ENCODE data around the gene SERPINA3. TPM values are rescaled to one million over a fixed set of nuclear protein-coding genes. Genes with fewer than 3 reads are reported as not detected.

SERPINA3 gene
- total RNA-seq, 2 donors from 2014 or later, result 352 to 505 TPM

DNA sequence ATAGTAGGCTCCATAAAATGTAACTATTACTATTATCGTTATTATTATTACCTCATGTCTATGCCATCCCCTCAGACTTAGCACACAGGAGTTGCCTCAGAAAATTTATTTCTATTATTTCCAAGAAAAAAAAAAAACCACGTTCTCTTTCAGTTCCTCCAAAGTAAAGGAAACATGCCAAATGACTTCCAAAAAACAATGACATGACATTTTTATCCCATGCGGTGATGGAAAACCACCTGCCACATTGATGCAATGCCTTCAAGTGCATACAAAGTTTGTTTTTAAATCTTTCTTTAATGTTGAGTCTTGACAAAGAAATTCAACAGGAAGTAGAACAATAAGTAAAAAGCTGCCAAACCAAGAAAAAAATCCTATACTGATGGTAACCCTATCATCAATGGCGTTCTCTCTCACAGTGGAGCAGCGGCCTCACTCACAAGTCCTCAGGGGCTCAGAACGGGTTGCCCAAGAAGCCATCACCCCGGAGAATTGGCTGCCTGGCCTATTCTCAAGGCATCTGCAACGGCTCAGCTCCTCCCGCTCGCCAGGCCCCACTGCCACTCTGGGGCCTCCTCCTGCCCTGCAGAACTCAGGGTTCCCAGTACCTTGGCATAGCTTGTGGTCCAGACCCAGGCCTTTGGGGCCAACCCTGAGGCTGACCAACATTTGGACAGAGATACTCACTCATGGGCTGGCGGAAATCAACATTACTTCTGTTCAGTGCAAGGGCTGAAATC is 51.9 kb downstream of the SERPINA3 start:
- Histone ChIP-seq H3K4me3 (no peak overlapping the region), H3K9me3 (no peaks in the 10 kb centered on the region), H3K27me3 (replicated peaks; ENCODE audit: insufficient read depth) (no peaks in the 10 kb centered on the region), H3K36me3 (no peaks in the 10 kb centered on the region), H3K4me1 (replicated peaks) (no peaks in the 10 kb centered on the region), H3K27ac (no peak overlapping the region)
- 55% methylated on average over 11 of the region's 11 CpGs for WGBS
- TF ChIP-seq POLR2A (IDR thresholded peaks at IDR 0.05) (no peak), POLR2AphosphoS5 (IDR thresholded peaks at IDR 0.05) (no peak)
- TF ChIP-seq, protein P1, sequence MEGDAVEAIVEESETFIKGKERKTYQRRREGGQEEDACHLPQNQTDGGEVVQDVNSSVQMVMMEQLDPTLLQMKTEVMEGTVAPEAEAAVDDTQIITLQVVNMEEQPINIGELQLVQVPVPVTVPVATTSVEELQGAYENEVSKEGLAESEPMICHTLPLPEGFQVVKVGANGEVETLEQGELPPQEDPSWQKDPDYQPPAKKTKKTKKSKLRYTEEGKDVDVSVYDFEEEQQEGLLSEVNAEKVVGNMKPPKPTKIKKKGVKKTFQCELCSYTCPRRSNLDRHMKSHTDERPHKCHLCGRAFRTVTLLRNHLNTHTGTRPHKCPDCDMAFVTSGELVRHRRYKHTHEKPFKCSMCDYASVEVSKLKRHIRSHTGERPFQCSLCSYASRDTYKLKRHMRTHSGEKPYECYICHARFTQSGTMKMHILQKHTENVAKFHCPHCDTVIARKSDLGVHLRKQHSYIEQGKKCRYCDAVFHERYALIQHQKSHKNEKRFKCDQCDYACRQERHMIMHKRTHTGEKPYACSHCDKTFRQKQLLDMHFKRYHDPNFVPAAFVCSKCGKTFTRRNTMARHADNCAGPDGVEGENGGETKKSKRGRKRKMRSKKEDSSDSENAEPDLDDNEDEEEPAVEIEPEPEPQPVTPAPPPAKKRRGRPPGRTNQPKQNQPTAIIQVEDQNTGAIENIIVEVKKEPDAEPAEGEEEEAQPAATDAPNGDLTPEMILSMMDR (IDR thresholded peaks at IDR 0.05), result no peak
- intact Hi-C loops (cut with DNase I), result no loop called here
- no peak for DNase-seq (ENCODE audit: low spot score)

DNA sequence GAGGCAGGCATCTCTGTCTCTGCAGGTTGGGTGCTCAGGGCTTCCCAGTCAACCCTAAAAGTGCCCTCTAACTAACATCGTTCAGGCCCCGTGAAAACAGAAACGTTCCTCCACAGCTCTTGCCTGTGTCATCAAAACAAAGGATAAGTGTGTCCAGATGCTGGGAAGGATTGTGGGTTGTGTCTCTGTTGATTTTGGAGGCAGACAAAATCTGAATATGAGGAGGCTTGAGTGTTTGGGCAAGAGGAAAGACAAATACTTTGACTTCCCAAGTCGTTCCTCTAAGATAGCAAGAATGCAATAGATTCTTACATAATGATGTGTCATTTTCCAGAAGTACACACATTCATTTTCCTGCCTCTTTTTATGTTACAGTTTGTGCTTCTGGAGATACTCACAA is 52.9 kb downstream of the SERPINA3 start:
- Histone ChIP-seq H3K9me3 (no peaks in the 10 kb centered on the region), H3K36me3 (no peaks in the 10 kb centered on the region), H3K4me1 (replicated peaks) (no peaks in the 10 kb centered on the region), H3K27me3 (replicated peaks; ENCODE audit: insufficient read depth) (no peaks in the 10 kb centered on the region), H3K27ac (no peak overlapping the region), H3K4me3 (no peak overlapping the region)
- intact Hi-C loops (cut with DNase I), result no loop called here
- no peak for DNase-seq (ENCODE audit: low spot score)
- WGBS, result 33% methylated on average over 4 of the region's 4 CpGs
- TF ChIP-seq, protein P1 (IDR thresholded peaks at IDR 0.05), result no peak
- no peak for TF ChIP-seq POLR2A (IDR thresholded peaks at IDR 0.05)
- no peak for TF ChIP-seq POLR2AphosphoS5 (IDR thresholded peaks at IDR 0.05)

DNA sequence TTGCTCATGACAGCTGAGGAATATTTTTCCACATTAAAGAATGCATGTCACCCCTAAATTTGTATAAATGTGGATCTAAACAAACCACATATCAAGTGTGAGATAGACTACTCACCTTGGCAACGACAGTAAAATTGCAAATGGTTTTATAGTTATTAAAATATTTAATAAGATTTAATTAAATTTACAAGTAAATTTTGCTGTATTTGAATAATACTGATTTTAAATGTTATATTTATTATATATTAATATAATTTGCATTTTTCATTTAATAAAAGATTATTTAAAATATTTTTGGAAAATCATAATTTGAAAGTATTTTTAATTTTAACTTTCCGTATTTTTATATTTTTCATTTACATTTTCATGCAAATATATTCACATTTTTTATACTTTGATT is 53.4 kb downstream of the SERPINA3 start:
- H3K4me1 ChIP-seq (replicated peaks), result no peaks in the 10 kb centered on the region
- TF ChIP-seq, protein P1 (IDR thresholded peaks at IDR 0.05), result no peak
- TF ChIP-seq POLR2A (IDR thresholded peaks at IDR 0.05) (no peak), POLR2AphosphoS5 (IDR thresholded peaks at IDR 0.05) (no peak)
- intact Hi-C loops (cut with DNase I), result no loop called here
- H3K27ac ChIP-seq, result no peak overlapping the region
- no peaks in the 10 kb centered on the region for H3K36me3 ChIP-seq
- H3K4me3 ChIP-seq, result no peak overlapping the region
- H3K27me3 ChIP-seq (replicated peaks; ENCODE audit: insufficient read depth), result no peaks in the 10 kb centered on the region
- WGBS, result 48% methylated on average over 2 of the region's 2 CpGs
- DNase-seq (ENCODE audit: low spot score), result no peak
- no peaks in the 10 kb centered on the region for H3K9me3 ChIP-seq

DNA sequence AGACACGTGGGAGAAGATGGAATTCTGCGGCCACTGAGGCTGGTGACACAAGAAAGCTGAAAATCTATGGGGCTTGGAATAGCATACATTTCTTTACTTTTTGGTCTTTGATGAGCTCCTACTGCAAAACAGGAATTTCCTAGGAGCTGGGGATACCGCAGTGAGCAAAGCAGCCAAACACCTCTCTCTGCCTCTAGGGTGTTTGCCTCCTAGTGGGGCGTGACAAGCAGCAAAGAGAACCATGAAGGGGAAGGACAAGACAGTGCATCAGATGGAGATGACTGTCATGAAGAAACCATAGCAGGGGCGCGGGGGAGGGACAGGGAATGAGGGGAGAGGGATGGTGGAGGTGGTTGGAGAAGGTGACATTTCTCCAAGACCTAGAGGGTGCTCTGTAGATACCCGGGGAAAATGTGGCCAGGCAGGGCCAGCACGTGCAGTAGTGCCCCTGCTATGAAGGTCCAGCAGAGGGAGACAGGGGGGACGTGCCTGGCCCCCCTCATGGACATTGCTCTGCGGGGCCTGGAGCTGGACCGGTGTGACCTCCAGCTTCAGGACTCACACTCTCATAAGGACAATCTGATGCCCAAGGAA is 58.6 kb downstream of the SERPINA3 start:
- no peak for DNase-seq (ENCODE audit: low spot score)
- no peaks in the 10 kb centered on the region for H3K27me3 ChIP-seq (replicated peaks; ENCODE audit: insufficient read depth)
- H3K27ac ChIP-seq, result no peak overlapping the region
- 73% methylated on average over 11 of the region's 11 CpGs for WGBS
- no peaks in the 10 kb centered on the region for H3K9me3 ChIP-seq
- no peaks in the 10 kb centered on the region for H3K36me3 ChIP-seq
- TF ChIP-seq, protein P1 (IDR thresholded peaks at IDR 0.05), result no peak
- TF ChIP-seq POLR2A (IDR thresholded peaks at IDR 0.05) (no peak), POLR2AphosphoS5 (IDR thresholded peaks at IDR 0.05) (no peak)
- intact Hi-C loops (cut with DNase I), result no loop called here
- no peaks in the 10 kb centered on the region for H3K4me1 ChIP-seq (replicated peaks)
- H3K4me3 ChIP-seq, result no peak overlapping the region
